ENCODE results near the gene PFDN4. TPM values are rescaled to one million over a fixed set of nuclear protein-coding genes. Genes with fewer than 3 reads are reported as not detected.
A peak's percentile ranks its signal among the peaks of the same experiment; 100 is the strongest.

The PFDN4 gene
- total RNA-seq, 2 donors from 2014 or later = 43.2 to 44.8 TPM

DNA sequence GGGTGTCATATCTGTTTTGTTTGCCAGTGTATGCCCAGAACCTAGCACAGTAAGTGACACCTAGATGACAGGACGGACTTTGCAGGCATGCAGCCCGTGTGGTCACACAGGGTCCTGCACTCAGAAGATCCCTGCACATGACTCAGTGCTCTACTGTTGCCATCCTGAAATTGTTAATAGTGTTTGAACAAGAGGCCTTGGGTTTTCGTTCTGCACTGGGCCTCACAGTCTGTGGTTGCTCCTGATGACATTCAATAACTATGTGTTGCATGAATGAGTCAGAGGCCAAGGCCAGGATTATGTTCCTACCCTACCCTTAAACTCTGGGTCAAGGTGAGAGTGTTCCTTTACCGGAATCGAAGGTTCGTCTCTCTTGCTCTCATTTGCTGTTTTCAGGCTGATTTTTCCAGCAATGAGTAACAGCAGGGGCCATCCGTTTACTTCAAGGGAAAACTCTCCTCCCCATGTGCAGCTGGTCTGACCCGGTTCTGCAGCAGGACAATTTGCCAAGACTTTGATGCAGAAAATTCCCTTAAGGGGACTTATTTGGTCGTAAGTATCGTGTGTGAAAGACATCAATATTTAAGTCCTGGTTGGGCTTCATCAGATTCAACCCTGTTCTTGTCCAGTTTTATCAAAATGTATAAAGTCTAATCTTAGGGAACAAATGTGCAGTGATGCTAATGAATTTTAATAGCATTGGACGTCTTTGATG, 13.0 kb upstream of the PFDN4 start:
- WGBS = 71% methylated on average over 11 of the region's 11 CpGs

DNA sequence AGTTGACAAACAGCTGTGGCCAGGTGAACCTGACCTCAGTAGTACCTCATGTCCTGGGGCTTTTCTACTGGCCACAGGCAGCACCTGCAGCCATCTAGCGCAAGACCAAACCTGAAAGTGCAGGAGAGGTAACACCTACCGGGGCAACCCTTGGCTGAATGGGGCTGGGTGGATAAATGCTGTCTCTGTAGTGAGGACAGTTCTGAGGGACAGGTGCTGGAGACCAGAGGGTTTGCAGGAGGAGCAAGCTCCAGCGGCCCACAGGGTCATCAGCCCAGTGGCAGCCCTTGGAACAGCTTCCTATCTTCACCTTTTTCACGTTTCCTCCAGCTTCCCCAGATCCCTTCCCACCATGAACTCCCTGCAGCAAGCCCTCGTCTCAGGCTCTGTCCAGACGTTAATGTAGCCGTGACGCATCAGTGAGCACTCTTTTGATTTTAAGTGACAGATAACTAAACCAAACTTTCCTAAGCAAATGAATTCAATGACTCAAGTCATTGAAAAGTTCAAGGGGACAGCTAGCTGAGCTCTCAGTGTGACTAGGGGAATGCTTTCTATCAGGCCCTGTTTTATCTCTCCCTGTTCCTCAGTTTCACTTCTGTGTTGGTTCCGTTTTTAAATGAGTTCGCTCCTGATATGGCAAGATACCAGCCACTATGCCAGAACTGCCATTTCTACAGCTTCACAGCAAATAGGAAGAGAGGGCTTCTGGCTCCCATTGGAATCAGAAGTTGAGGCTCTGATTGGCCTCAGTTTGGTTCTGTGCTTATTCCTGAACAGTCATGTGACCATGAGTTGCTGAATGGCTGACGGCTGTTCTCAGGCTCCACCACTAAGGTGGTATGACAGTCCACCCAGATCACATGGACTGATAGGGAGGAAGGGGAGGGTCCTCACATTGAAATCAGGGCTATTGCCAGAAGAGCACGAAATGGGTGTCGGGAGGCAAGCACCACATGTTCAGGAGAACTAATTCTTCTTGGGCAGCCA, 12.1 kb upstream of the PFDN4 start:
- Histone ChIP-seq H3K36me3 (no peaks in the 10 kb centered on the region), H3K27me3 (replicated peaks; ENCODE audit: insufficient read depth) (no peaks in the 10 kb centered on the region), H3K9me3 (no peaks in the 10 kb centered on the region), H3K4me1 (replicated peaks) (no peaks in the 10 kb centered on the region), H3K27ac (no peak overlapping the region), H3K4me3 (no peak overlapping the region)
- intact Hi-C loops (cut with DNase I) = loop anchor here (2.0 kb wide), 1 partner anchor 99 kb away; no protein-coding TSS in a partner anchor
- DNase-seq (ENCODE audit: low spot score) = no peak
- TF ChIP-seq POLR2A (IDR thresholded peaks at IDR 0.05) = no peak
- TF ChIP-seq, protein P1, sequence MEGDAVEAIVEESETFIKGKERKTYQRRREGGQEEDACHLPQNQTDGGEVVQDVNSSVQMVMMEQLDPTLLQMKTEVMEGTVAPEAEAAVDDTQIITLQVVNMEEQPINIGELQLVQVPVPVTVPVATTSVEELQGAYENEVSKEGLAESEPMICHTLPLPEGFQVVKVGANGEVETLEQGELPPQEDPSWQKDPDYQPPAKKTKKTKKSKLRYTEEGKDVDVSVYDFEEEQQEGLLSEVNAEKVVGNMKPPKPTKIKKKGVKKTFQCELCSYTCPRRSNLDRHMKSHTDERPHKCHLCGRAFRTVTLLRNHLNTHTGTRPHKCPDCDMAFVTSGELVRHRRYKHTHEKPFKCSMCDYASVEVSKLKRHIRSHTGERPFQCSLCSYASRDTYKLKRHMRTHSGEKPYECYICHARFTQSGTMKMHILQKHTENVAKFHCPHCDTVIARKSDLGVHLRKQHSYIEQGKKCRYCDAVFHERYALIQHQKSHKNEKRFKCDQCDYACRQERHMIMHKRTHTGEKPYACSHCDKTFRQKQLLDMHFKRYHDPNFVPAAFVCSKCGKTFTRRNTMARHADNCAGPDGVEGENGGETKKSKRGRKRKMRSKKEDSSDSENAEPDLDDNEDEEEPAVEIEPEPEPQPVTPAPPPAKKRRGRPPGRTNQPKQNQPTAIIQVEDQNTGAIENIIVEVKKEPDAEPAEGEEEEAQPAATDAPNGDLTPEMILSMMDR (IDR thresholded peaks at IDR 0.05) = no peak
- TF ChIP-seq POLR2AphosphoS5 (IDR thresholded peaks at IDR 0.05) = no peak
- 88% methylated on average over 13 of the region's 13 CpGs for WGBS

More for the DNA sequence above, 13.0 kb upstream of the PFDN4 start:
- Histone ChIP-seq H3K4me3 (no peak overlapping the region), H3K36me3 (no peaks in the 10 kb centered on the region), H3K27me3 (replicated peaks; ENCODE audit: insufficient read depth) (no peaks in the 10 kb centered on the region), H3K4me1 (replicated peaks) (no peaks in the 10 kb centered on the region), H3K9me3 (no peaks in the 10 kb centered on the region), H3K27ac (no peak overlapping the region)
- TF ChIP-seq POLR2AphosphoS5 (IDR thresholded peaks at IDR 0.05) (no peak), POLR2A (IDR thresholded peaks at IDR 0.05) (no peak)
- TF ChIP-seq, protein P1 (IDR thresholded peaks at IDR 0.05) = no peak
- DNase-seq (ENCODE audit: low spot score) = no peak
- intact Hi-C loops (cut with DNase I) = no loop called here

DNA sequence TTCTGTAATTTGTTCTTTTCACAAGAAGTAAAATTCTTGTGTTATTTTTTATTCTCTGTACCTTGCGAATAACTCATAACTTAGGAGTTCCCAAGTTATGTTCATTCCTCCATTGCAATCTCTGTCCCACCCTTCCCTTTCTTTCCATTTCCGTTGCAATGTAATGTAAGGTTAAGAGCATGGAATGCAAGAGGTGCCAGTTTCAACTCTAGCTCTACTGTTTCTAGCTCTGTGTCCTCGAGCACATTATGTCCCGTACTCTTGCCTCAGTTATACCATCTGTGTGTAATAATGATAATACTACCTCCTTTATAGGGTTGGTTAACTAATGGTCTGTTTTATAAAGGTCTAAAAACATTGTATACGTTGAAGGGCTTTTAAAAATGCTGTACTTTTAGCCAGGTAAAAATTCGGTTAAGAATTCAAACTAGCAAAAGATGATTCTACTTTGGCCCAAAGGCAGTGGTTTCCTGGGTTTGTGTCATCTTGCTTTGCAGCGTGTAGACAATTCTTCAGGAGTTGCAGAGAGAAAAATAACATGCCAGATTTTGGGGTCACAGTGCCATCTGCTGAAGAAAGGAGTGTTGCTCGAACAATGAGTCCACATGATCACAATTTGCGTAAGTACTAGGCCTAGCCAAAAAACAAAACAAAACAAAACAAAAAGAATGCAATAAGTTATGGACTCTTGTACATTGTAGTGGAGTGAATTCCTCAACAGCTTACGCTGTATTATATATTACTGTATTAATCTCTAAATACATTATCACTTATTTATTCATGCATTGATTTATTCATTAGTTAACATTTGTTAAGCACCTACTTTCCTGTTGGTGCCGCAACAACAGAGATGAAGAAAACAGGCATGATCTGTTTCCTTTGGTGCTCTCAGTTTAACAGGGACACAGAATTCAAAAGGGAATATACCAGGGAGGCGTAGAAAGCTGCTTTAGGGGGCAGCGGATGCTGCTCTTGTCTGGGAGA, 10.0 kb upstream of the PFDN4 start:
- H3K4me3 ChIP-seq = no peak overlapping the region
- WGBS = 86% methylated on average over 13 of the region's 13 CpGs
- no peaks in the 10 kb centered on the region for H3K4me1 ChIP-seq (replicated peaks)
- no peaks in the 10 kb centered on the region for H3K36me3 ChIP-seq
- H3K27ac ChIP-seq = no peak overlapping the region
- TF ChIP-seq, protein P1 (IDR thresholded peaks at IDR 0.05) = peak in 1 of 4 experiments; percentile 34
- TF ChIP-seq POLR2A (IDR thresholded peaks at IDR 0.05) = no peak
- intact Hi-C loops (cut with DNase I) = loop anchor here (2.0 kb wide), 1 partner anchor 101 kb away; no protein-coding TSS in a partner anchor
- H3K9me3 ChIP-seq = no peaks in the 10 kb centered on the region
- DNase-seq (ENCODE audit: low spot score) = no peak
- H3K27me3 ChIP-seq (replicated peaks; ENCODE audit: insufficient read depth) = no peaks in the 10 kb centered on the region

DNA sequence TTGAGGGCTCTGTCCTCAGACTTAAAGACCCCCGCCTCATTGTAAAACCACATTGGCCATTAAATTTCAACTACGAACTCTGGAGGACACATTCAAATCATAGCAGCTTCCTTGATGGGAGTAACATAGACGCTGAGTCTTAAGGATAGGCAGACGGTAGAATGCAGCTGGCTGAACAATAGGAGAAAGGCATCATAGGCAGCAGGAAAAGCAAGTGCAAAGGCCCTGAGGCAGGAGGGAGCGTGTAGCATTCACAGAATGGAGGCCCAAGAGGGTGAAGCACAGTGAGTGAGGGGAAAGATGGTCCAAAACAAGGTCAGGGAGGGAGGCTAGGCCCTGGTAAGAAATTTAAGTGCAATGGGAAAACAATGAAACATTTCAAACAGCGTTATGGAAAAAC, 8.6 kb upstream of the PFDN4 start:
- Histone ChIP-seq H3K4me1 (replicated peaks) (no peaks in the 10 kb centered on the region), H3K9me3 (no peaks in the 10 kb centered on the region), H3K27me3 (replicated peaks; ENCODE audit: insufficient read depth) (no peaks in the 10 kb centered on the region), H3K4me3 (no peak overlapping the region), H3K36me3 (no peaks in the 10 kb centered on the region), H3K27ac (no peak overlapping the region)
- intact Hi-C loops (cut with DNase I) = no loop called here
- no peak for DNase-seq (ENCODE audit: low spot score)
- 77% methylated on average over 6 of the region's 6 CpGs for WGBS
- TF ChIP-seq POLR2A (IDR thresholded peaks at IDR 0.05) = no peak
- TF ChIP-seq, protein P1 (IDR thresholded peaks at IDR 0.05) = no peak
- no peak for TF ChIP-seq POLR2AphosphoS5 (IDR thresholded peaks at IDR 0.05)
